Measurements from ENCODE around the gene GRID2.

The GRID2 gene

GRCh38 chr4:92968996-92969395, 665.2 kb downstream of the GRID2 start:
- DNase-seq, result no peak
- Histone ChIP-seq H3K4me3 (ENCODE audit: low read depth, low read length) (no peak overlapping the region), H3K36me3 (no peaks in the 10 kb centered on the region), H3K27me3 (no peaks in the 10 kb centered on the region), H3K4me1 (no peaks in the 10 kb centered on the region), H3K9me3 (no peaks in the 10 kb centered on the region)
- no peak for TF ChIP-seq CTCF (IDR thresholded peaks at IDR 0.05; ENCODE audit: low read depth, low read length)

- no peak for DNase-seq
- no peaks in the 10 kb centered on the region for H3K27me3 ChIP-seq
- TF ChIP-seq CTCF (IDR thresholded peaks at IDR 0.05; ENCODE audit: low read depth, low read length), result no peak
- no peaks in the 10 kb centered on the region for H3K9me3 ChIP-seq
- no peak overlapping the region for H3K4me3 ChIP-seq (ENCODE audit: low read depth, low read length)
- no peaks in the 10 kb centered on the region for H3K36me3 ChIP-seq
- no peaks in the 10 kb centered on the region for H3K4me1 ChIP-seq
These were observed 666.0 kb downstream of the GRID2 start for GRCh38 chr4:92969650-92970379.

DNA sequence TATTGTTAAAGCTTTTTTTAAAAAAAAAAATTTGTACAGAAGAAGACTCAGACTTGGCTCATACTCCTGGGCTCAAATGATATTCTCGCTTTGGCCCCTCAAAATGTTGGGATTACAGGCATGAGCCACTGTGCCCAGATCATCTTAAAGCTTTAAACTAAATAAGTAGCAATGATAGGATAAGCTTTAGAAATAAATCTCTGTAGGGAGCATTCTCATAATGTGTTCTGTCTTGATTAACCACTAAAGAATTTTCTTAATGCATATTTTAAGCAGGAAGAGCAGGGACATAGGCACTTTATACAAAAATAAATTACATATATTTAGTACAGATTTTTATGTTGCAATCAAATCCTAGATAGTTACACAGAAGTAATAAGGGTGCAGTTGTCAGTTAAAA, 667.2 kb downstream of the GRID2 start:
- no peak for TF ChIP-seq CTCF (IDR thresholded peaks at IDR 0.05; ENCODE audit: low read depth, low read length)

DNA sequence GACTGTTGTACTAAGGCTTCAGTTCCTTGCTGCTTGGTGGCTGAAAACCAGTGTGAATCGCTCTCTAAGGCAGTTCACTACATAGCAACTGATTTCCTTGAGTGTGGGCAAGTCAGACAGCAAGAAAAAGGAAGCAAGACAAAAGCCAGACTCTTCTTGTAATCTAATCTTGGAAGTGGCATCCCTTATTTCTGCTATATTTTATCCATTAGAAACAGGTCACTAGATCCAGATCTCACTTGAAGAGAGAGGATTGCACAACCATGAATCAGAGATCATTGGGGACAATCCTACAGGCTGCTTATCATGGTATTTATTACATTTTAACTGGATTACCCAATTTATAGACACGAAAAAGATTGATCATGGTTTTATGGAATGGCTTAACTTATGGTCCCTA, 684.5 kb downstream of the GRID2 start:
- DNase-seq, result no peak
- no peaks in the 10 kb centered on the region for H3K9me3 ChIP-seq

More for the DNA sequence above, 667.2 kb downstream of the GRID2 start:
- Histone ChIP-seq H3K4me1 (no peaks in the 10 kb centered on the region), H3K9me3 (no peaks in the 10 kb centered on the region), H3K27me3 (no peaks in the 10 kb centered on the region), H3K4me3 (ENCODE audit: low read depth, low read length) (no peak overlapping the region), H3K36me3 (no peaks in the 10 kb centered on the region)
- no peak for DNase-seq

DNA sequence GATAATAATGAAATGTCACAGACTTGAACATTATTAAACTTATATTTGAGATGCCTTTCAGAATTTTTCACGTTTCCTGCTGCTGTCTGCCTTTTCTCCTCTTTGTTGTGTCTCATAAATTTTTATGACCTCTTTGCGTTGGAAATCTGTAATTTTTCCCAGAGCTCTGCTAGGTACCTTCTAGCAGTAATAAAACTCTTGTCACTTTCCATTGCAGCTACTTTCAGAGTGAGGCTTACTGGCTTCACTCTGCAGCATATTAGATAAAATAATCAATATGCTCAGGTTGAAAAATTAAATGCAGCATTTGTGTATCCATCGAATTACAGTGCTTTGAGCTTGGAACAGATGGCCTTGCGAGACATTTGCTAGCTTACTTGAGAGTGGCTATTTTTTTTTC, 689.0 kb downstream of the GRID2 start:
- H3K4me3 ChIP-seq (ENCODE audit: low read depth, low read length), result no peak overlapping the region

More for the DNA sequence above, 684.5 kb downstream of the GRID2 start:
- H3K36me3 ChIP-seq, result no peaks in the 10 kb centered on the region
- H3K27me3 ChIP-seq, result no peaks in the 10 kb centered on the region
- TF ChIP-seq CTCF (IDR thresholded peaks at IDR 0.05; ENCODE audit: low read depth, low read length), result no peak
- H3K4me3 ChIP-seq (ENCODE audit: low read depth, low read length), result no peak overlapping the region
- H3K4me1 ChIP-seq, result no peaks in the 10 kb centered on the region

More for the DNA sequence above, 689.0 kb downstream of the GRID2 start:
- DNase-seq, result no peak
- Histone ChIP-seq H3K9me3 (no peaks in the 10 kb centered on the region), H3K27me3 (no peaks in the 10 kb centered on the region), H3K4me1 (no peaks in the 10 kb centered on the region), H3K36me3 (no peaks in the 10 kb centered on the region)
- TF ChIP-seq CTCF (IDR thresholded peaks at IDR 0.05; ENCODE audit: low read depth, low read length), result no peak
